GM12874 (cell line): ENCODE data around the gene PLCG1.

Experiments used
- TF ChIP-seq, protein P1 (sequence below): IDR thresholded peaks from 2 replicates; pipeline ENCODE4 v1.5.1; 2011; ENCODE audit warnings: low read depth, mild to moderate bottlenecking, control low read depth, low read length, moderate library complexity; ENCODE audit not compliant: insufficient read depth

Gene PLCG1

DNA sequence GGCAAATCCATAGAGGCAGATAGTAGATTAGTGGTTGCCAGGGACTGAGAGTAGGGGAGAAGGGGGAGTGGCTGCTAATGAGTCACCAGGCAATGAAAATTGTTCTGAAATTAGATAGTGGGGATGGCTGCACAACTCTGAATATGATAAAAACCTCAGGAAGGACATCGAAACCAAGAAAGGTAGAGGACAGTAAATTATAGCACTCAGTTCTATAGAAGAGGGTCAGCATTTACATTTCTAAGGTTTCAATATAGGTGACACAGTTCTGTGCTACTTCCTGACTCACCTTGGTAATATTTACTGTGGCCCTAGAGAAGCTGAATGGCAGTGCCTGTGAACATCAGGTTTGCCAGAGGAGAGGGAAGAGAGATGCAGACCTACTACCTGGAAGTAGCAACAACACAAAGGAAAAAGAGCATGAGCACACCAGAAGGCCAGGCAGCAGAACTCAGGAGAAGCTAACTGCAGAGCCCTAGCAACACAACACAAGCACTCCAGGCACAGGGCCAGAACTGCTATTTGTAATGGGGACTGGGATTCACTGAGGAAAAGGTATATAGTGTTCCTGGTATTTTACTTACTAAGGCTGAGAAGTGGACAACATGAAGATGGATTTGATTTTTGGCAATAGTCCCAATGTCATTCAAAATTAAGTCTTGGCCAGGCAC, 75.9 kb downstream of the PLCG1 start:
- TF ChIP-seq, protein P1, sequence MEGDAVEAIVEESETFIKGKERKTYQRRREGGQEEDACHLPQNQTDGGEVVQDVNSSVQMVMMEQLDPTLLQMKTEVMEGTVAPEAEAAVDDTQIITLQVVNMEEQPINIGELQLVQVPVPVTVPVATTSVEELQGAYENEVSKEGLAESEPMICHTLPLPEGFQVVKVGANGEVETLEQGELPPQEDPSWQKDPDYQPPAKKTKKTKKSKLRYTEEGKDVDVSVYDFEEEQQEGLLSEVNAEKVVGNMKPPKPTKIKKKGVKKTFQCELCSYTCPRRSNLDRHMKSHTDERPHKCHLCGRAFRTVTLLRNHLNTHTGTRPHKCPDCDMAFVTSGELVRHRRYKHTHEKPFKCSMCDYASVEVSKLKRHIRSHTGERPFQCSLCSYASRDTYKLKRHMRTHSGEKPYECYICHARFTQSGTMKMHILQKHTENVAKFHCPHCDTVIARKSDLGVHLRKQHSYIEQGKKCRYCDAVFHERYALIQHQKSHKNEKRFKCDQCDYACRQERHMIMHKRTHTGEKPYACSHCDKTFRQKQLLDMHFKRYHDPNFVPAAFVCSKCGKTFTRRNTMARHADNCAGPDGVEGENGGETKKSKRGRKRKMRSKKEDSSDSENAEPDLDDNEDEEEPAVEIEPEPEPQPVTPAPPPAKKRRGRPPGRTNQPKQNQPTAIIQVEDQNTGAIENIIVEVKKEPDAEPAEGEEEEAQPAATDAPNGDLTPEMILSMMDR: no peak

DNA sequence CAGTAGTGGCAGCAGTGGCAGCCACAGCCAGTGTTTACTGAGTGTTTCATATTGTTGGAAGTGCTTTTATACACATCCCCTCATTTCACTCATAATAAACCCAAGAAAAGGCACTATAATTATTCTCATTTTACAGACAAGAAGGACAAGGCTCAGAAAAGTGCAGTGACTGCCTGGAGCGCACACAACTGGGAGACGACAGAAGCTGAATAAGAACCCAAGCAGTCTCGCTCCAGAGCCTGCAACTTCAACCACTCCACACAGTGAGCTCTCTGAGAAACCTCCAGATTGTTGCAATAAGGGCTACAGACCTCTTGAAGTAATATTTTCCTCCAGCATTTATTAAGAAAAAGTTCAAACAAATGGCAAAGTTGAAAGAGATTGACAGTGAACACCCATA, 76.9 kb downstream of the PLCG1 start:
- TF ChIP-seq, protein P1: no peak

DNA sequence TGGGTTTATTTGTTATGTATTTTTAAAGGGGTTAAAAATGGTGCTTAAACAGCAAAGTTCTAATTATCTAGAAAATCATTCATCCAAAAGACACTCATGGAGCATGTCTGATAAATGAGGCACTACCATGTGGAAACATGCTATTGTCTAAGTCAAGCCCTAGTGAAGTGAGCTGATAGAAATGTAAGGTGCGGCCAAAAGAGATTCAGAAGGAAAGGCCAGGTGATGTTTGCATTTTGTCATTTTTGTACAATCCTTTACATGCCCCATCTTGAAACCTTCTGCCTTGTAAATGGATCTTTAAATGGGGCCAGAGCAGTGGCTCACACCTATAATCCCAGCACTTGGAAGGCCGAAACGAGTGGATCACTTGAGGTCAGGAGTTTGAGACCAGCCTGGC, 77.3 kb downstream of the PLCG1 start:
- TF ChIP-seq, protein P1: no peak

DNA sequence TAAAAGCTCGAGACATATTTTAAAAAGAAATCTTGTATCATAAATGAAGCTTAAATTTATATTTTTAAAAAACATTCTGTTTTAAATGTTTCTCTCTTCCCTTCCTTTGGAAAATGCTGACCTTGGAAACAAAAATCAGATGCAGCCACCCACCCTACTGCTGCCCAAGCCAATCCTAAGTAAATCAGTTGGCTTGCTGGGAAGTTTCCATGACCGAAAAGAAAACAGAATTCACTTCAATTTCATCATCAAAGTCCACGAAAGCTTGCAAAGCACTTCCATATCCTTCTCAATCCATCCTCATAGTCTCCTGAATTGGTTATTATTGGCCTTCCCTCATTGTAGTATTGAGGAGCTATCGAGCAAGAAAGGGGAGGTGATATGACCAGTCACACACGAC, 80.1 kb downstream of the PLCG1 start:
- TF ChIP-seq, protein P1: no peak

DNA sequence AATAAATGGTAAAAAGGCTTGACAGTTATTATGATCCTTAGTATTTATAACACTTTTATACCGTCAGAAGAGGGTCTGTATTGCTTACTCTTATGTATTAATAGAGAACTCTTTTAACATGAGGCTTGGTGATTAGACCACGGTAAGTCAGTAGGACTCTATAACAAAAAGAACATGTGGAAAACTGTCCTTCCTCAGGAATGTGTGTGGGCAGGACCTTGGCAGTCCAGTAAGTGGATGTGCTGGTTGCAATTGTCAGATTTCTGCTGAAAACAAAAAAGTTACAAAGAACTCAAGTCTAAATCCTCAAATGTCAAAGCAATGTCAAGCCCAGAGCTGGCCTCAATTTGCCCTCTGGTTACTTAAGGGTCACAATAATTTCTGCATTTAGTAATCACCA, 81.1 kb downstream of the PLCG1 start:
- TF ChIP-seq, protein P1: no peak

DNA sequence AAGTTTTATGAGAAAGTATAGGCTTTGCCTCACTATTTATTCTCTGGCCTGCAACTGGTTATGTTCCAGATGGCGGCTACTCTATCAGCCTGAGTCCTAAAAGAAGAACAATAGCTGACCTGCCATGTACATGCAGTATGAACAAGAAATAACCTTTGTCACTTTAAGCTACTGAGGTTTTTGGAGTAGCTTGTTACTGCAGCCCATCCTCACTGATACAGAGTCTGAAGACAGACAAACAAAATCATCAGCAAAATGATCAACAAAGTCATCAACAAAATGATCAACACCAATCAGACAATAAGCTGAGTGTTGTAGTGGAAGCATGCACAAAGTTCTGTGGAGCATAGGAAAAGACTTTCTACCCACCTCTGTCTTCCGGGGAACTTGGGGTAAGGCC, 82.5 kb downstream of the PLCG1 start:
- TF ChIP-seq, protein P1: no peak

DNA sequence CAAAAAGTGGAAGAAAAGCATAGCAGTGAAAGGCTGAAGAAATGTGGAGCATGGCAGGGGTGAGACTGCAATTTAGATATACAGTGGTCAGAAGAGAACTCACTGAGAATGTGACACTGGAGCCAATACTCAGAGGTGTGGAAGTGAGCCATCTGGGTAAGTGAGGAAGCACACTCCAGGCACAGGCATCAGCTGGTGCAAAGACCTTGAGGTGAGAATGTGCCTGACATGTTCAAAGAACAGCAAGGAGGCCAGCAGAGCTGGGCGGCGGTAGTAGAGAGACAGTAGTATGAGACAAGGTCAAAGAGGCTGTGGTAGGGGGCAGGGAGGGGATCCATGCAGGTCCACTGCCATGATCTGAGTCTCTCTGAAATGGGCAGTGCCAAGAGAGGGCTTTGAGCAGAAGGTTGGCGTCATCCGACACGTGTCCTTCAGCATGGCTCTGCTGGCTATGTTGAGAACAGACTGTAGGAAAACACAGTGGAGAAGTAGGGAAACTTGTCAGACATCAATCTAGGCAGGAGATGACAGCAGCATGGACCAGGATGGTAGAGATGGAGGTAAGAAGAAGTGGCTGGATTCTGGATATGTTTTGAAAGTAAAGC, 84.4 kb downstream of the PLCG1 start:
- TF ChIP-seq, protein P1: no peak
